ENCODE measurements around the gene KCNE1.
"Not testable (repeated sequence)": the region's sequence is repeated elsewhere in the genome, so short reads cannot be mapped to it uniquely, and the experiment has no call there.

GRCh38 chr21:34443486-34443885 is 68.5 kb downstream of the KCNE1 start:
- TF ChIP-seq CTCF (IDR thresholded peaks at IDR 0.05; ENCODE audit: low read depth, low read length, missing input control); YY1 (IDR thresholded peaks at IDR 0.05); JUND (IDR thresholded peaks at IDR 0.05); ATF3 (IDR thresholded peaks at IDR 0.05); TAF1 (conservative IDR thresholded peaks at IDR 0.05); ZBTB33 (IDR thresholded peaks at IDR 0.05); EGR1 (IDR thresholded peaks at IDR 0.05; ENCODE audit: low read depth in 2 of 2); MAX (IDR thresholded peaks at IDR 0.05); HNF4G (IDR thresholded peaks at IDR 0.05); RAD21 (IDR thresholded peaks at IDR 0.05); REST (IDR thresholded peaks at IDR 0.05); FOXA1 (IDR thresholded peaks at IDR 0.05); HNF4A (conservative IDR thresholded peaks at IDR 0.05); RXRA (IDR thresholded peaks at IDR 0.05): not testable (repeated sequence)

Measured in liver (tissue), 3 donors.